GM12878 (cell line): Measurements from ENCODE around the gene SIL1. TPM values are rescaled to one million over a fixed set of nuclear protein-coding genes. Genes with fewer than 3 reads are reported as not detected.

Source experiments
- EED ChIP-seq: sonication (generic); IDR thresholded peaks from 2 replicates; pipeline ENCODE4 v1.6.1; 2016; ENCODE audit warnings: antibody characterized with exemption, low read depth
- NFYB ChIP-seq: IDR thresholded peaks from 2 replicates; pipeline ENCODE4 v1.6.1; 2011; ENCODE audit warnings: low read depth, mild to moderate bottlenecking, low read length, improper control_type of control experiment, moderate library complexity; ENCODE audit not compliant: insufficient read depth
- ZNF687 ChIP-seq: fragments of 450-650 bp; IDR thresholded peaks from 2 replicates; pipeline ENCODE4 v1.6.1; 2017; ENCODE audit warnings: mild to moderate bottlenecking, moderate library complexity
- polyA plus RNA-seq, 11 experiments: library from polyadenylated mRNA; depleted of rRNA in 4 of 11; unstranded in 6 of 11; stranded (reverse) in 5 of 11; fragments of >200 nt; fragmentation: Nextera tagmentation in 4 of 11; fragmentation: Illumina TruSeq in 1 of 11; extraction: Ambion mirVana in 4 of 11; extraction: Trizol in 1 of 11; gene quantifications; 1 replicate in 1 of 11; 2 replicates in 10 of 11; pipeline versions ENCODE4 v1.2.1 to v1.2.3, GENCODE V29; 2011 to 2016; ENCODE audit warnings: inconsistent platforms in 2 of 11, missing spikeins in 2 of 11, low read depth in 1 of 11
- total RNA-seq, 4 experiments: library from RNA; depleted of rRNA in 3 of 4; stranded (reverse); fragments of >200 nt in 3 of 4; fragmentation: Illumina TruSeq in 1 of 4; extraction: Trizol in 1 of 4; gene quantifications; 2 replicates each; pipeline versions ENCODE4 v1.2.1 to v1.2.3, GENCODE V29; 2013 to 2021
- TF ChIP-seq, protein P1 (sequence below): fragments of 450-650 bp; IDR thresholded peaks from 2 replicates; pipeline ENCODE4 v1.6.1; 2017; ENCODE audit warnings: low read depth, mild to moderate bottlenecking, moderate library complexity

SIL1 gene
- total and polyA plus RNA-seq, 10 of the 15 experiments (the other 5 are each of a cell fraction or from before 2014, with no cell fraction given) = 4.1 to 49.8 (median 29.4) TPM

DNA sequence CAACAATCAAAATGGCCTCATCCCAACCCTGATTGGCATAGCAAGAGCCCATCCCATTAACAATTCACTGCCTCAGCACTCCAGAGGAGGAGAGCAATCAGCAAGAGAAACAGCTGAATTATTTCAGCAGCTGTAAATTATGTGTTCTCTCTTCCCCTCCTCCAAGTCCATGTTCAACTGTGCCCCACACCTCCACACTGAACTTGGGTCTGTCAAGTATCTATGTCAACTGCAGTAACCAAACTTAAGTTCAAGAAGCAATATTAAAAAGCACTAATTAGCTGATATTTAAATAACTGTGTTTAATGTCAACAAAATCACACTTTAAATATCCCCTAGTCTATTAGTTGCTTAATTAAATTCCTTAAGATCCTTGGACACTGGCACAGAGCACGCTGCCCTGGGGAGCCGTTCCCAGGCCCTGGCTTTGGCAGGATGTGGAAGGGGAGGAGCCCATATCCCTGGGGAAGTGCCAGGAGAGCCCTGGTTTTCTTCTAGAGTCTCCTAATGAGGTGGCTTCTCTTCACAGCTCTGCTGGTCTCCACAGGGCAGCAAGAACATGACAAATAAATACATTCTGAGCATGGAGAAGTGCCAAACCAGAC lies 50.6 kb downstream of the SIL1 start (continued):
- TF ChIP-seq ZNF687 = no peak
- TF ChIP-seq EED = no peak
- TF ChIP-seq NFYB = no peak
- TF ChIP-seq, protein P1, sequence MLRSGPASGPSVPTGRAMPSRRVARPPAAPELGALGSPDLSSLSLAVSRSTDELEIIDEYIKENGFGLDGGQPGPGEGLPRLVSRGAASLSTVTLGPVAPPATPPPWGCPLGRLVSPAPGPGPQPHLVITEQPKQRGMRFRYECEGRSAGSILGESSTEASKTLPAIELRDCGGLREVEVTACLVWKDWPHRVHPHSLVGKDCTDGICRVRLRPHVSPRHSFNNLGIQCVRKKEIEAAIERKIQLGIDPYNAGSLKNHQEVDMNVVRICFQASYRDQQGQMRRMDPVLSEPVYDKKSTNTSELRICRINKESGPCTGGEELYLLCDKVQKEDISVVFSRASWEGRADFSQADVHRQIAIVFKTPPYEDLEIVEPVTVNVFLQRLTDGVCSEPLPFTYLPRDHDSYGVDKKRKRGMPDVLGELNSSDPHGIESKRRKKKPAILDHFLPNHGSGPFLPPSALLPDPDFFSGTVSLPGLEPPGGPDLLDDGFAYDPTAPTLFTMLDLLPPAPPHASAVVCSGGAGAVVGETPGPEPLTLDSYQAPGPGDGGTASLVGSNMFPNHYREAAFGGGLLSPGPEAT = no peak
